Parathyroid adenoma (tissue), 2 donors: ENCODE results near the gene C14orf180.

Experiments used
- H2AFZ ChIP-seq: fragments of 300-600 bp; sonication (generic); one replicate; pipeline ENCODE4 v1.7.0; 2017; ENCODE audit warnings: antibody characterized with exemption, mild to moderate bottlenecking
- H3K27ac ChIP-seq: fragments of 300-600 bp; sonication (generic); one replicate; pipeline ENCODE4 v1.7.0; 2017
- H3K27me3 ChIP-seq: fragments of 300-600 bp; sonication (generic); one replicate; pipeline ENCODE4 v1.7.0; 2017; ENCODE audit warnings: low read length; ENCODE audit not compliant: control insufficient read depth, insufficient read depth
- H3K36me3 ChIP-seq: fragments of 300-600 bp; sonication (generic); one replicate; pipeline ENCODE4 v1.7.0; 2017; ENCODE audit warnings: low read length; ENCODE audit not compliant: control insufficient read depth, insufficient read depth
- H3K4me1 ChIP-seq: fragments of 300-600 bp; sonication (generic); one replicate; pipeline ENCODE4 v1.7.0; 2017; ENCODE audit warnings: control low read depth
- H3K4me2 ChIP-seq: fragments of 300-600 bp; sonication (generic); one replicate; pipeline ENCODE4 v1.7.0; 2017; ENCODE audit warnings: low read length
- H3K4me3 ChIP-seq: fragments of 300-600 bp; sonication (generic); one replicate; pipeline ENCODE4 v1.7.0; 2017; ENCODE audit warnings: low read depth, low read length
- H3K79me2 ChIP-seq: fragments of 300-600 bp; sonication (generic); one replicate; pipeline ENCODE4 v1.7.0; 2017; ENCODE audit warnings: control low read depth
- H3K9ac ChIP-seq: fragments of 300-600 bp; sonication (generic); one replicate; pipeline ENCODE4 v1.7.0; 2017; ENCODE audit warnings: mild to moderate bottlenecking
- H3K9me3 ChIP-seq: fragments of 300-600 bp; sonication (generic); one replicate; pipeline ENCODE4 v1.7.0; 2017; ENCODE audit warnings: low read length; ENCODE audit not compliant: control insufficient read depth
- TF ChIP-seq, protein P1 (sequence below): fragments of 300-600 bp; sonication (generic); IDR thresholded peaks from one replicate; pipeline ENCODE4 v1.7.0; 2017; ENCODE audit warnings: antibody characterized with exemption, mild to moderate bottlenecking
- donor health status: primary hyperparathyroidism.

The C14orf180 gene

DNA sequence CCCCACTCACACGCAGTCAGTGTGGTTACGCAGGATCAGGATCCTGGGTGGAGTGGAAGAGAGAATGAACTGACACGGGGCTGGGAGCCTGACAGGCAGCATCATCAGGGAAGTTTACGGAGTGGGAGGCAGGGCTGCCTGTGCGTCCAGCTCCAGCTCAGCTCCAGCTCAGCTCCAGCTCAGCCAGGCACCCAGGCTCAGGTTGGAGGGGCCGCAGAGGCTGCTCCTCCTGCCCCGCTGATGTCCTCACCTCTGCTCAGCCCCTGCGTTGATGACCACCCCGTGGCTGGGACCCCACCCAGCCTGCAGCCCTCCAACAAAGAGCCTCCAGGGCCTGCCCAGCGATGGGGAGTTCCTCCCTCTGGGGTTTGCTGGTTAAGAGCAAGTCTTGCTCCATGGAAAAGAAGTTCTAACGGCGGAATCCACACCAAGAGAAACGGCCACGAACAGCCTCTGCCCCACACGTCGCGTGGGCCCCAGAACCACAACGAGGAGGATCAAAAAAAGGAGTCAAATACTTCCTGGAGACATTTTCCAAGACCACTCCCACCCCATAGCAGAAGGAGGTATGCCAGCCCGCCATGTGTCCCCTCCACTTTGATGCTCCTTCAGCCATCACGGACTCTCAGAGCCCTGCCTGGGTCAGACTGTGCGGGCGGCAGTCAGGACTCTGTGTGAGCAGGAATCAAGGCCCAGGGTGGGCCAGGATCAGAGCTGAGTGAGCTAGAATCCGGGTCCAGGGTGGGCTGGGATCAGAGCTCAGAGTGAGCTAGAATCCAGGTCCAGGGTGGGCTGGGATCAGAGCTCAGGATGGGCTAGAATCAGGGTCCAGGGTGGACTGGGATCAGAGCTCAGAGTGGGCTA lies 17.7 kb upstream of the C14orf180 start:
- Histone ChIP-seq H2AFZ (peak overlapping the region; percentile 27), H3K27me3 (no peaks in the 10 kb centered on the region), H3K4me2 (peak overlapping the region; percentile 38), H3K79me2 (no peaks in the 10 kb centered on the region), H3K9me3 (no peaks in the 10 kb centered on the region), H3K9ac (no peak overlapping the region), H3K4me3 (no peak overlapping the region), H3K27ac (no peak overlapping the region), H3K36me3 (no peaks in the 10 kb centered on the region), H3K4me1 (no peaks in the 10 kb centered on the region)
- TF ChIP-seq, protein P1, sequence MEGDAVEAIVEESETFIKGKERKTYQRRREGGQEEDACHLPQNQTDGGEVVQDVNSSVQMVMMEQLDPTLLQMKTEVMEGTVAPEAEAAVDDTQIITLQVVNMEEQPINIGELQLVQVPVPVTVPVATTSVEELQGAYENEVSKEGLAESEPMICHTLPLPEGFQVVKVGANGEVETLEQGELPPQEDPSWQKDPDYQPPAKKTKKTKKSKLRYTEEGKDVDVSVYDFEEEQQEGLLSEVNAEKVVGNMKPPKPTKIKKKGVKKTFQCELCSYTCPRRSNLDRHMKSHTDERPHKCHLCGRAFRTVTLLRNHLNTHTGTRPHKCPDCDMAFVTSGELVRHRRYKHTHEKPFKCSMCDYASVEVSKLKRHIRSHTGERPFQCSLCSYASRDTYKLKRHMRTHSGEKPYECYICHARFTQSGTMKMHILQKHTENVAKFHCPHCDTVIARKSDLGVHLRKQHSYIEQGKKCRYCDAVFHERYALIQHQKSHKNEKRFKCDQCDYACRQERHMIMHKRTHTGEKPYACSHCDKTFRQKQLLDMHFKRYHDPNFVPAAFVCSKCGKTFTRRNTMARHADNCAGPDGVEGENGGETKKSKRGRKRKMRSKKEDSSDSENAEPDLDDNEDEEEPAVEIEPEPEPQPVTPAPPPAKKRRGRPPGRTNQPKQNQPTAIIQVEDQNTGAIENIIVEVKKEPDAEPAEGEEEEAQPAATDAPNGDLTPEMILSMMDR: no peak

DNA sequence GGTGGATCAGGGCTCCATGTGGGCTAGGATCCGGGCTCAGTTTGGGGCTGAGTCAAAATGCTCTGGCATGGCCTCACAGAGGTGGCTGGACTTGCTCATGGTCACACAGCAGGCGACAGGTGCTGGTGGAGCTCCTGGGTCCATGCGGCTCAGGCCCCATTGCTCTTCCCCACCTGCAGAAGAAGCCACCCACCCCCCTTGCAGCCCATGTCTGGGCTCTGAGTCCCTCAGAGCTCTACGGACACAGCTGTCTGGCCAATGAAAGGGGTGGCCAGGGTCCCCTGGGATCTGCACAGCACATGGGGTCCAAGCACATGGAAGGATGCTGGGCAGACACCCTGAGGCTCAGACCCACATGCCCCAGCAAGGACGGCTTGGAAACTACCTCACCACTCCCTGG lies 17.0 kb upstream of the C14orf180 start:
- Histone ChIP-seq H3K9me3 (no peaks in the 10 kb centered on the region), H3K27ac (no peak overlapping the region), H3K4me3 (no peak overlapping the region), H3K9ac (no peak overlapping the region), H3K36me3 (no peaks in the 10 kb centered on the region), H3K79me2 (no peaks in the 10 kb centered on the region), H2AFZ (no peak overlapping the region), H3K4me1 (no peaks in the 10 kb centered on the region), H3K4me2 (no peak overlapping the region), H3K27me3 (no peaks in the 10 kb centered on the region)
- TF ChIP-seq, protein P1: no peak

DNA sequence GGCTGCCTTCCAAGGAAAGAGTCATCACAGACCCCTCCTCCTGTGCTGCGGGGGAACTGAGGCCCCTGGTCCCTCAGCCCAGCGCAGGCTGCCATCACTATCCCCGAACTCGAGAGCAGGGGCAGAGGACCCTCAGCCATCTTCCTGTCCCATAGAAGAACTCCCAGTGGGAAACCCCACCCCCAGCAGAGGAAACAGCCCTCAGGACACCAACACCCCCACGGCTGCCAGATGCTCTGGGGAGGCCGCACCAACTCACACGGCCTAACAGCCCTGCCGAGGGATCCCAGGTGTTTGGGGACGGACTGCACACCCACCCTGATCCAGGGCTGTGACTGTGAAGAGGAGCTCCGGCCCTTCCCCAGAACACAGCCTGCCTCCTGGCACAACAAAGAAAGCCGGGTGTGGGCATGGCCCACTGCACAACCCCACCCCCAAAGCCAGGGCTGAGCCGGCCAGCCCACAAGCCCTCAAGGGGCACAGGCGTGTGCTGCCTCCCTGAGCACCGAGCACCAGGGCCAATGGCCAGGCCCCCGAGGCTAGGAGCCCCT lies 16.3 kb upstream of the C14orf180 start:
- Histone ChIP-seq H3K9ac (no peak overlapping the region), H3K27me3 (no peaks in the 10 kb centered on the region), H3K79me2 (no peaks in the 10 kb centered on the region), H2AFZ (no peak overlapping the region), H3K9me3 (no peaks in the 10 kb centered on the region), H3K27ac (no peak overlapping the region), H3K4me3 (no peak overlapping the region), H3K36me3 (no peaks in the 10 kb centered on the region), H3K4me1 (no peaks in the 10 kb centered on the region), H3K4me2 (no peak overlapping the region)
- TF ChIP-seq, protein P1: no peak

DNA sequence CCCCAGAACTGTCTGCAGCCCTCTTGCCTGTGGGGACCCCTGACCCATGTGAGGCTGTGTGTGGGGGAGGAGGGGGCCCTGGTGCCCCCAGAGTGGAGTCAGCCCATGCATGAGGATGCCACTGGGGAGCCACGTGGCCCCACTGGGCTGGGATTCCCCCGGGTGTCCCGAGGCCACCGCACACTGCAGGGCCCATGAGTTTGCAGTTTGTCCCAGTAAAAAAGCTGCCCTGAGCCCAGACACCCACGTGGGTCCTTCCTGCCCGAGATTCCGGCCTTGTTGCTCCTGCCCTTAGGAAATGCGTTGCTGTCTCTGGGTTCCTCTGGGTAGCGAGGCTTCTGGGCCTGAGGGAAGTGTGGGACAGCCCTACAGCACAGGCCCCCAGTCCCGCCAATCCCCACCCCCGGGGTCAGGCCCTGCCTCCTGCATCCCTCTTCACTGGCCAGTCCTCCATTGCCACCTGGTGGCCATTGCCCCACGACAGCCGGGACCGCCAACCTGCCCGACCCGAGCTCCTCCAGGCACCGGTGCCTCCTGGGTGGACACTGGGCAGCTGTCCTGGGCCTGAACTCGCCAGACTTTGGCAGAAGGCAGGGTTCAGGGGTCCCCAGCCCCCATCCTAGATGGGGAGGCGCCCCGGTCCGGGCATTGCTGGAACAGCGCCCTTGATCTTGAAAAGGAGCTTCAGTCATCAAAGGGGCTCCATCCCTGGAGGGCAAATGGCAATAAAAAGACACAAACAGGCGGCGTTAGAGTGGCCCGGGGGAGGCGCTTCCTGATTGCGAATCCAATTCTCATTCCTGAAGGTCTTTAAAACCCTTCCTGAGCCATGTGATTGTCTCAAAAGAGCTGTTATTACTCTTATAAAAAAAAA lies 15.6 kb upstream of the C14orf180 start:
- Histone ChIP-seq H3K36me3 (no peaks in the 10 kb centered on the region), H3K27me3 (no peaks in the 10 kb centered on the region), H3K79me2 (no peaks in the 10 kb centered on the region), H3K4me2 (no peak overlapping the region), H3K4me1 (no peaks in the 10 kb centered on the region), H3K9me3 (no peaks in the 10 kb centered on the region), H3K27ac (no peak overlapping the region), H3K9ac (no peak overlapping the region), H3K4me3 (no peak overlapping the region), H2AFZ (peak overlapping the region; percentile 51)
- TF ChIP-seq, protein P1: peak; percentile 88
